Smooth muscle cell (in vitro differentiated cells): ENCODE data around the gene SMCR8. TPM values are rescaled to one million over a fixed set of nuclear protein-coding genes. Genes with fewer than 3 reads are reported as not detected.
A peak's percentile ranks its signal among the peaks of the same experiment; 100 is the strongest.
"Not testable (repeated sequence)": the region's sequence is repeated elsewhere in the genome, so short reads cannot be mapped to it uniquely, and the experiment has no call there.

ENCODE experiments used
- DNase-seq: peaks from one replicate; lab custom pipeline; 2025; ENCODE audit not compliant: unreplicated experiment; lab: John Stamatoyannopoulos, UW
- H2AFZ ChIP-seq: fragments of 200-600 bp; sonication (generic); 2 replicates; pipeline ENCODE4 v1.6.0; 2016; ENCODE audit warnings: antibody characterized with exemption, low read depth, mild to moderate bottlenecking
- H3F3A ChIP-seq: fragments of 200-600 bp; sonication (generic); 2 replicates; pipeline ENCODE4 v1.6.0; 2017; ENCODE audit warnings: antibody characterized with exemption, low read depth
- H3K27ac ChIP-seq: fragments of 200-600 bp; sonication (generic); 2 replicates; pipeline ENCODE4 v1.5.1; 2016; ENCODE audit warnings: low read depth, mild to moderate bottlenecking
- H3K27me3 ChIP-seq: fragments of 200-600 bp; sonication (generic); 2 replicates; pipeline ENCODE4 v1.6.1; 2016; ENCODE audit warnings: low read depth, mild to moderate bottlenecking
- H3K36me3 ChIP-seq: fragments of 200-600 bp; sonication (generic); 2 replicates; pipeline ENCODE4 v1.5.1; 2016; ENCODE audit warnings: low read depth
- H3K4me1 ChIP-seq: fragments of 200-600 bp; sonication (generic); 2 replicates; pipeline ENCODE4 v1.5.1; 2016; ENCODE audit warnings: low read depth
- H3K4me2 ChIP-seq: fragments of 200-600 bp; sonication (generic); 2 replicates; pipeline ENCODE4 v1.6.0; 2016; ENCODE audit warnings: mild to moderate bottlenecking
- H3K4me3 ChIP-seq: fragments of 200-600 bp; sonication (generic); 2 replicates; pipeline ENCODE4 v1.5.1; 2016; ENCODE audit warnings: mild to moderate bottlenecking
- H3K79me2 ChIP-seq: fragments of 200-600 bp; sonication (generic); 2 replicates; pipeline ENCODE4 v1.6.0; 2016; ENCODE audit warnings: low read depth, mild to moderate bottlenecking
- H3K9ac ChIP-seq: fragments of 200-600 bp; sonication (generic); 2 replicates; pipeline ENCODE4 v1.6.0; 2016; ENCODE audit warnings: low read depth
- H3K9me3 ChIP-seq: fragments of 200-600 bp; sonication (generic); replicated peaks from 2 replicates; pipeline ENCODE4 v1.5.1; 2016; ENCODE audit warnings: low read depth
- H4K20me1 ChIP-seq: fragments of 200-600 bp; sonication (generic); 2 replicates; pipeline ENCODE4 v1.6.0; 2016; ENCODE audit warnings: low read depth
- CTCF ChIP-seq: fragments of 200-600 bp; sonication (generic); IDR thresholded peaks from 2 replicates; pipeline ENCODE4 v1.5.1; 2017; ENCODE audit warnings: borderline replicate concordance, mild to moderate bottlenecking, antibody characterized with exemption; ENCODE audit not compliant: insufficient read depth, poor library complexity, severe bottlenecking
- WGBS: methylation state at CpG from one replicate; pipeline ENCODE4 v1.1.7; 2016; ENCODE audit warnings: low lambda C conversion rate; 5-methylcytosine and 5-hydroxymethylcytosine counted together
- polyA plus RNA-seq: library from polyadenylated mRNA; unstranded; fragments of >200 nt; fragmentation: Nextera tagmentation; extraction: Ambion mirVana; gene quantifications from 2 replicates; pipeline ENCODE4 v1.2.1, GENCODE V29; 2016
- total RNA-seq: library from RNA; depleted of rRNA; stranded (reverse); fragments of >200 nt; gene quantifications from 2 replicates; pipeline ENCODE4 v1.2.3, GENCODE V29; 2014

Gene SMCR8
- total and polyA plus RNA-seq, 2 experiments from 2014 or later, result 3.3 to 12.6 TPM

DNA sequence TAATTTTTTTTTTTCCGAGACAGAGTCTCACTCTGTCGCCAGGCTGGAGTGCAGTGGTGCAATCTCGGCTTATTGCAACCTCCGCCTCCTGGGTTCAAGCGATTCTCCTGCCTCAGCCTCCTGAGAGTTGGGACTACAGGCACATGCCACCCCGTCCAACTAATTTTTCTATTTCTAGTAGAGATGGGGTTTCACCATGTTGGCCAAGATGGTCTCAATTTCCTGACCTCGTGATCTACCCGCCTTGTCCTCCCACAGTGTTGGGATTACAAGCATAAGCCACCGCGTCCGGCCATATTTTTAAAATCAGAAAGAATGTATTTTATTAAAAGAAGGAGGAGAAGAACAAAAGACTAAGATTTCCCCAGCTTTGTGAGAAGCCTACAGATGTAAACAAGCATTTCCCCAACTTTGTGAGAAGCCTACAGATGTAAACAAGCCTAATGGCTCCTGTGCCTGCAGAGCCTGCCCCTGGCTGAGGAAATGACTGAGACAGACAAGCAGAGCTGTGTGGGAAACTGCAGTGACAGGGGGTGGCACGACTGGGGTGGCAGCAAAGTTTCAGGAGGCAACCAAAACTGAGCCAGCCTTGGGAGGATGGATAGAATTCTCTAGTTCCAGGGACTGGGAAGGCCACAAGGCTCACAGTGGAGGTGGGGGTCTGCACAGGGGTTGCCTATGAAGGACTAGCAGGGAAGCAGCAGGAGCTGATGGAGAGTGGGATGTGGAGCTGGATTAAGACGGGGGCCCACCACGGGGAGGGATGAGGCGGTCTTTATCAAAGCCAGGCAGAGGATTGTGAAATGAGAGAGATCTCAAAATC is 23.2 kb upstream of the SMCR8 start:
- H3K27me3 ChIP-seq, result no peaks in the 10 kb centered on the region
- H3F3A ChIP-seq, result no peaks in the 10 kb centered on the region
- 77% methylated on average over 15 of the region's 15 CpGs for WGBS

GRCh38 chr17:18298061-18298460 is 17.0 kb upstream of the SMCR8 start:
- H3K27ac ChIP-seq, H2AFZ ChIP-seq, H3K4me2 ChIP-seq, H3F3A ChIP-seq, H3K4me1 ChIP-seq, H4K20me1 ChIP-seq, H3K27me3 ChIP-seq, H3K4me3 ChIP-seq, H3K9ac ChIP-seq, H3K9me3 ChIP-seq, H3K79me2 ChIP-seq, DNase-seq: not testable (repeated sequence)
- 100% methylated on average over 1 of the region's 30 CpGs for WGBS
- peaks cover 16% of the 10 kb centered on the region for H3K36me3 ChIP-seq

More for the DNA sequence above, 23.2 kb upstream of the SMCR8 start:
- Histone ChIP-seq H3K4me1 (no peaks in the 10 kb centered on the region), H4K20me1 (no peaks in the 10 kb centered on the region), H3K4me3 (no peak overlapping the region), H3K27ac (peak overlapping the region; percentile 9), H3K4me2 (no peak overlapping the region), H3K9me3 (no peaks in the 10 kb centered on the region), H3K36me3 (peaks cover 18% of the 10 kb centered on the region), H3K9ac (no peak overlapping the region), H3K79me2 (peaks cover 3% of the 10 kb centered on the region), H2AFZ (no peak overlapping the region)
- no peak for TF ChIP-seq CTCF
- DNase-seq, result no peak

- H3K9ac ChIP-seq, result no peak overlapping the region
- no peaks in the 10 kb centered on the region for H3K27me3 ChIP-seq
- no peak overlapping the region for H3K4me2 ChIP-seq
- DNase-seq, result no peak
- no peaks in the 10 kb centered on the region for H3K9me3 ChIP-seq
- H3K36me3 ChIP-seq, result peaks cover 18% of the 10 kb centered on the region
- no peaks in the 10 kb centered on the region for H3K4me1 ChIP-seq
- H2AFZ ChIP-seq, result no peak overlapping the region
- H4K20me1 ChIP-seq, result peaks cover 12% of the 10 kb centered on the region
- no peak overlapping the region for H3K4me3 ChIP-seq
- H3K27ac ChIP-seq, result no peak overlapping the region
- TF ChIP-seq CTCF, result no peak
- 91% methylated on average over 8 of the region's 8 CpGs for WGBS
- H3K79me2 ChIP-seq, result no peaks in the 10 kb centered on the region
- H3F3A ChIP-seq, result peaks cover 6% of the 10 kb centered on the region
These were observed 14.2 kb upstream of the SMCR8 start for GRCh38 chr17:18300725-18301480.

- H3K9me3 ChIP-seq, H3K9ac ChIP-seq, H3K79me2 ChIP-seq, H3F3A ChIP-seq, H3K4me2 ChIP-seq, DNase-seq, H2AFZ ChIP-seq, H3K4me1 ChIP-seq, H3K27me3 ChIP-seq, H3K4me3 ChIP-seq: not testable (repeated sequence)
- 14% methylated on average over 13 of the region's 13 CpGs for WGBS
- peak overlapping the region; percentile 21 for H3K27ac ChIP-seq
- H4K20me1 ChIP-seq, result peaks cover 12% of the 10 kb centered on the region
- peaks cover 18% of the 10 kb centered on the region for H3K36me3 ChIP-seq
These were observed 11.9 kb upstream of the SMCR8 start for GRCh38 chr17:18303206-18303605.
